Measurements from ENCODE around the gene IL36B. TPM values are rescaled to one million over a fixed set of nuclear protein-coding genes. Genes with fewer than 3 reads are reported as not detected.

IL36B gene
- total and polyA plus RNA-seq, 10 donors = not detected

- H3K4me1 ChIP-seq = no peaks in the 10 kb centered on the region
- no peak for DNase-seq
- H3K36me3 ChIP-seq = no peaks in the 10 kb centered on the region
- H3K27me3 ChIP-seq (replicated peaks in 1 of 7) = peaks cover 0 to 7% (median 0%) of the 10 kb centered on the region in 7 donors
- no peak overlapping the region for H3K4me3 ChIP-seq
- no peak for TF ChIP-seq POLR2AphosphoS5 (IDR thresholded peaks at IDR 0.05)
- TF ChIP-seq, protein P1, sequence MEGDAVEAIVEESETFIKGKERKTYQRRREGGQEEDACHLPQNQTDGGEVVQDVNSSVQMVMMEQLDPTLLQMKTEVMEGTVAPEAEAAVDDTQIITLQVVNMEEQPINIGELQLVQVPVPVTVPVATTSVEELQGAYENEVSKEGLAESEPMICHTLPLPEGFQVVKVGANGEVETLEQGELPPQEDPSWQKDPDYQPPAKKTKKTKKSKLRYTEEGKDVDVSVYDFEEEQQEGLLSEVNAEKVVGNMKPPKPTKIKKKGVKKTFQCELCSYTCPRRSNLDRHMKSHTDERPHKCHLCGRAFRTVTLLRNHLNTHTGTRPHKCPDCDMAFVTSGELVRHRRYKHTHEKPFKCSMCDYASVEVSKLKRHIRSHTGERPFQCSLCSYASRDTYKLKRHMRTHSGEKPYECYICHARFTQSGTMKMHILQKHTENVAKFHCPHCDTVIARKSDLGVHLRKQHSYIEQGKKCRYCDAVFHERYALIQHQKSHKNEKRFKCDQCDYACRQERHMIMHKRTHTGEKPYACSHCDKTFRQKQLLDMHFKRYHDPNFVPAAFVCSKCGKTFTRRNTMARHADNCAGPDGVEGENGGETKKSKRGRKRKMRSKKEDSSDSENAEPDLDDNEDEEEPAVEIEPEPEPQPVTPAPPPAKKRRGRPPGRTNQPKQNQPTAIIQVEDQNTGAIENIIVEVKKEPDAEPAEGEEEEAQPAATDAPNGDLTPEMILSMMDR (IDR thresholded peaks at IDR 0.05 in 8 of 11, conservative IDR thresholded peaks at IDR 0.05 in 3 of 11) = no peak
- TF ChIP-seq POLR2A (IDR thresholded peaks at IDR 0.05) = no peak
- WGBS, 5 donors = 37 to 62% (median 49%) methylated on average over 5 of the region's 5 CpGs
- H3K9me3 ChIP-seq = no peaks in the 10 kb centered on the region
- H3K27ac ChIP-seq = no peak overlapping the region
- intact Hi-C loops (cut with DNase I; ENCODE audit: low total_unique reads) = no loop called here
These were observed 16.2 kb upstream of the IL36B start for GRCh38 chr2:113068706-113069485.

GRCh38 chr2:113068249-113068648, 15.6 kb upstream of the IL36B start:
- H3K27me3 ChIP-seq (replicated peaks in 1 of 7) = peaks cover 0 to 7% (median 0%) of the 10 kb centered on the region in 7 donors
- no peaks in the 10 kb centered on the region for H3K9me3 ChIP-seq
- no peak overlapping the region for H3K27ac ChIP-seq
- H3K4me1 ChIP-seq = no peaks in the 10 kb centered on the region
- DNase-seq = no peak
- H3K36me3 ChIP-seq = no peaks in the 10 kb centered on the region
- WGBS, 5 donors = 78 to 88% (median 81%) methylated on average over 2 of the region's 2 CpGs
- no peak overlapping the region for H3K4me3 ChIP-seq
- intact Hi-C loops (cut with DNase I; ENCODE audit: low total_unique reads) = no loop called here
- TF ChIP-seq, protein P1 (IDR thresholded peaks at IDR 0.05 in 8 of 11, conservative IDR thresholded peaks at IDR 0.05 in 3 of 11) = no peak
- TF ChIP-seq POLR2A (IDR thresholded peaks at IDR 0.05) (no peak), POLR2AphosphoS5 (IDR thresholded peaks at IDR 0.05) (no peak)

- Histone ChIP-seq H3K27ac (no peak within 1 kb of the TSS), H3K27me3 (replicated peaks in 1 of 7) (peaks cover 0 to 7% (median 0%) of the 10 kb centered on the region in 7 donors), H3K9me3 (no peaks in the 10 kb centered on the region), H3K36me3 (no peaks in the 10 kb centered on the region), H3K4me3 (no peak within 1 kb of the TSS), H3K4me1 (no peaks in the 10 kb centered on the region)
- TF ChIP-seq, protein P1 (IDR thresholded peaks at IDR 0.05 in 8 of 11, conservative IDR thresholded peaks at IDR 0.05 in 3 of 11) = no peak
- TF ChIP-seq POLR2AphosphoS5 (IDR thresholded peaks at IDR 0.05) (no peak), POLR2A (IDR thresholded peaks at IDR 0.05) (no peak)
- intact Hi-C loops (cut with DNase I; ENCODE audit: low total_unique reads) = no loop called here
- DNase-seq = no peak
- 85 to 95% (median 91%) methylated on average over 3 of the region's 3 CpGs for WGBS, 5 donors
These were observed 15.0 kb upstream of the IL36B start, which contains the start of gene IL1F10 for GRCh38 chr2:113067681-113068080. Gene IL1F10 (plus strand): TSS chr2:113067970. CDS start chr2:113072739, 4,769 bp downstream.

DNA sequence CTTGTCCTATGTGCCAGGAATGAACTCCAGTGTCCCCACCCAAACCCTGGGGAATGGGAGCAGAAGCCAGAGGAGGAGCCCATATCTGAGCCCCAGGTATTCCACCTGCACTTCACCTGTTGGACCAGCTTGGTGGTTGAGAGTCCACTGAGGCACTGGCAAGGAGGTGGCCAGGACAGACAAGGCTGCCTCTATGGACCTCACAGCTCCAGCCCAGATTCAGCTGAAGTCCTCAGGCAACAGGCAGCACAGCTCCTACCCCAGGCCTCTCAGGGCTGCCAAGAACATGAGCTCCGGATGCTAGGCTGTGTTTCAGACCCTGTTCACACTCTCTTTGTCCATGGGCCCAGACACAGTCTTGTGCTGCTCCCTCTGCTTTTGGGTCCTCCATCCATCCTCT, 12.2 kb upstream of the IL36B start:
- peaks cover 0 to 11% (median 0%) of the 10 kb centered on the region in 7 donors for H3K27me3 ChIP-seq (replicated peaks in 1 of 7)

More for the DNA sequence above, 12.2 kb upstream of the IL36B start:
- Histone ChIP-seq H3K4me3 (no peak overlapping the region), H3K9me3 (no peaks in the 10 kb centered on the region), H3K36me3 (no peaks in the 10 kb centered on the region), H3K27ac (no peak overlapping the region), H3K4me1 (no peaks in the 10 kb centered on the region)
- TF ChIP-seq POLR2AphosphoS5 (IDR thresholded peaks at IDR 0.05) = no peak
- TF ChIP-seq, protein P1 (IDR thresholded peaks at IDR 0.05 in 8 of 11, conservative IDR thresholded peaks at IDR 0.05 in 3 of 11) = no peak
- TF ChIP-seq POLR2A (IDR thresholded peaks at IDR 0.05) = no peak
- no peak for DNase-seq
- 71 to 94% (median 86%) methylated on average over 1 of the region's 1 CpG for WGBS, 5 donors
- intact Hi-C loops (cut with DNase I; ENCODE audit: low total_unique reads) = no loop called here

Data from spleen (tissue), 11 donors.